Suprapubic skin (tissue), 4 donors: ENCODE measurements around the gene KIAA1671.

Experiments used
- EP300 ChIP-seq: sonication (generic); formaldehyde crosslinking; IDR thresholded peaks from one replicate; pipeline ENCODE4 v1.6.1; 2017; ENCODE audit warnings: antibody characterized with exemption
- POLR2A ChIP-seq, 2 donors: fragments of 450-650 bp; IDR thresholded peaks; one replicate each; pipeline ENCODE4 v1.6.1; 2017; ENCODE audit warnings: antibody characterized with exemption in 2 of 2, mild to moderate bottlenecking in 2 of 2, moderate library complexity in 2 of 2
- POLR2AphosphoS5 ChIP-seq, 3 donors: sonication (generic); formaldehyde crosslinking; IDR thresholded peaks; one replicate each; pipeline ENCODE4 v1.6.1; 2017; ENCODE audit warnings: antibody characterized with exemption in 3 of 3
- TF ChIP-seq, protein P1 (sequence below), 2 donors: fragments of 200-600 bp in 1 of 2; fragments of 450-650 bp in 1 of 2; sonication (generic) in 1 of 2; IDR thresholded peaks; one replicate each; pipeline ENCODE4 v1.5.1; 2016 to 2019; ENCODE audit warnings: antibody characterized with exemption in 2 of 2, mild to moderate bottlenecking in 1 of 2, moderate library complexity in 1 of 2

DNA sequence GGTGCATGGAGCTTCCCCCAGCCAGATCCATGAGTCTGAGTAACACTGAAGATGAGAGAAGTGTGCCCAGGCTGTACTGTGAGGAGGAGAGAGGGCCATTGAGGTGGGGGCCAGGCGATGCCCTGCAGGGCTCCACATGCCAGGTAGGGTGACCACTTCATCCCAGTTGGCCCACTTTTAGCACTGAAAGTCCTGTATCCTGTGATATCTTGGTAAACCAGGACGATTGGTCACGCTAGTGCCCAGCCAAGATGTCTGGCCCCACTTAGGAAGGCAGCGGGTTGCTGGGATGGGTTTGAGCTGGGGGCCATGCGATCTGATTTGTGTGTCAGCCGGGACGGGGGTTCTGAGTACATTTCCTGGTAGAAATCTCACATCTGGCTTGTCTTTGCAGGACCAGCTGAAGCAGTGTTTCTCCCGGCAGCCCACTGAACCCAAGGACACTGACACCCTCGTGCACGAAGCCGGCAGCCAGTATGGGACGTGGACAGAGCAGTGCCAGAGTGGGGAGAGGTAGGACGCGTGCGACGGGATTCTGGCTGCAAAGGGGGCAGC, 218.0 kb downstream of the KIAA1671 start:
- TF ChIP-seq, protein P1, sequence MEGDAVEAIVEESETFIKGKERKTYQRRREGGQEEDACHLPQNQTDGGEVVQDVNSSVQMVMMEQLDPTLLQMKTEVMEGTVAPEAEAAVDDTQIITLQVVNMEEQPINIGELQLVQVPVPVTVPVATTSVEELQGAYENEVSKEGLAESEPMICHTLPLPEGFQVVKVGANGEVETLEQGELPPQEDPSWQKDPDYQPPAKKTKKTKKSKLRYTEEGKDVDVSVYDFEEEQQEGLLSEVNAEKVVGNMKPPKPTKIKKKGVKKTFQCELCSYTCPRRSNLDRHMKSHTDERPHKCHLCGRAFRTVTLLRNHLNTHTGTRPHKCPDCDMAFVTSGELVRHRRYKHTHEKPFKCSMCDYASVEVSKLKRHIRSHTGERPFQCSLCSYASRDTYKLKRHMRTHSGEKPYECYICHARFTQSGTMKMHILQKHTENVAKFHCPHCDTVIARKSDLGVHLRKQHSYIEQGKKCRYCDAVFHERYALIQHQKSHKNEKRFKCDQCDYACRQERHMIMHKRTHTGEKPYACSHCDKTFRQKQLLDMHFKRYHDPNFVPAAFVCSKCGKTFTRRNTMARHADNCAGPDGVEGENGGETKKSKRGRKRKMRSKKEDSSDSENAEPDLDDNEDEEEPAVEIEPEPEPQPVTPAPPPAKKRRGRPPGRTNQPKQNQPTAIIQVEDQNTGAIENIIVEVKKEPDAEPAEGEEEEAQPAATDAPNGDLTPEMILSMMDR (IDR thresholded peaks at IDR 0.05): no peak
- TF ChIP-seq POLR2A (IDR thresholded peaks at IDR 0.05) (no peak), POLR2AphosphoS5 (IDR thresholded peaks at IDR 0.05) (no peak), EP300 (no peak)
